ENCODE results near the gene SUCLG2. TPM values are rescaled to one million over a fixed set of nuclear protein-coding genes. Genes with fewer than 3 reads are reported as not detected.
A peak's percentile ranks its signal among the peaks of the same experiment; 100 is the strongest.

SUCLG2 gene
- total RNA-seq, 4 donors from 2014 or later: 55.2 to 69.3 (median 63.4) TPM

DNA sequence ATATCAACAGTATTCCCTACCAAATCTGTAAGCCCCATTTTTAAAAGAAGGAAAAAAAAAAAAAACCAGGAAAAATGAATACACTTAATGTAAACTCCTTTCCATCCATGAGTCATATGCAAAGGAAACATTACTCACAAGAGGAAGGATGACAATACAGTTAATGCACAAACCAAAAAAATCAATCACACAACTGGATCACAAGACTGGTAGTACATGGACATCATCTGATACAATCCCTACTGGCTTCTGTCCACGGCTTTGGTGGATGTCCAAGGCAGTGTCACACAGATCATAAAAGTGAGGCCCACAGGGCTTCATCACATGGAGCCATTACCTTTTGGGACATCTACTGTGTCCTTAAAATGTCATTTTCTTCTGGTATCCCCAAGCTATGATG, 44.0 kb downstream of the SUCLG2 start:
- DNase-seq (ENCODE audit: extremely low spot score): peak; percentile 39
- intact Hi-C loops (cut with DNase I): no loop called here
- TF ChIP-seq POLR2AphosphoS5 (IDR thresholded peaks at IDR 0.05): no peak
- TF ChIP-seq, protein P1, sequence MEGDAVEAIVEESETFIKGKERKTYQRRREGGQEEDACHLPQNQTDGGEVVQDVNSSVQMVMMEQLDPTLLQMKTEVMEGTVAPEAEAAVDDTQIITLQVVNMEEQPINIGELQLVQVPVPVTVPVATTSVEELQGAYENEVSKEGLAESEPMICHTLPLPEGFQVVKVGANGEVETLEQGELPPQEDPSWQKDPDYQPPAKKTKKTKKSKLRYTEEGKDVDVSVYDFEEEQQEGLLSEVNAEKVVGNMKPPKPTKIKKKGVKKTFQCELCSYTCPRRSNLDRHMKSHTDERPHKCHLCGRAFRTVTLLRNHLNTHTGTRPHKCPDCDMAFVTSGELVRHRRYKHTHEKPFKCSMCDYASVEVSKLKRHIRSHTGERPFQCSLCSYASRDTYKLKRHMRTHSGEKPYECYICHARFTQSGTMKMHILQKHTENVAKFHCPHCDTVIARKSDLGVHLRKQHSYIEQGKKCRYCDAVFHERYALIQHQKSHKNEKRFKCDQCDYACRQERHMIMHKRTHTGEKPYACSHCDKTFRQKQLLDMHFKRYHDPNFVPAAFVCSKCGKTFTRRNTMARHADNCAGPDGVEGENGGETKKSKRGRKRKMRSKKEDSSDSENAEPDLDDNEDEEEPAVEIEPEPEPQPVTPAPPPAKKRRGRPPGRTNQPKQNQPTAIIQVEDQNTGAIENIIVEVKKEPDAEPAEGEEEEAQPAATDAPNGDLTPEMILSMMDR (IDR thresholded peaks at IDR 0.05): no peak
- TF ChIP-seq EP300 (IDR thresholded peaks at IDR 0.05): no peak
- no peak for TF ChIP-seq POLR2A (IDR thresholded peaks at IDR 0.05; ENCODE audit: low read depth)
- no peaks in the 10 kb centered on the region for H3K9me3 ChIP-seq
- no peaks in the 10 kb centered on the region for H3K27me3 ChIP-seq
- no peak overlapping the region for H3K27ac ChIP-seq (replicated peaks in 1 of 4)
- H3K4me1 ChIP-seq: peaks cover 0 to 13% (median 0%) of the 10 kb centered on the region in 4 donors
- WGBS: 92% methylated on average over 1 of the region's 1 CpG
- H3K36me3 ChIP-seq: peaks cover 20 to 41% (median 33%) of the 10 kb centered on the region in 4 donors
- H3K4me3 ChIP-seq: no peak overlapping the region

DNA sequence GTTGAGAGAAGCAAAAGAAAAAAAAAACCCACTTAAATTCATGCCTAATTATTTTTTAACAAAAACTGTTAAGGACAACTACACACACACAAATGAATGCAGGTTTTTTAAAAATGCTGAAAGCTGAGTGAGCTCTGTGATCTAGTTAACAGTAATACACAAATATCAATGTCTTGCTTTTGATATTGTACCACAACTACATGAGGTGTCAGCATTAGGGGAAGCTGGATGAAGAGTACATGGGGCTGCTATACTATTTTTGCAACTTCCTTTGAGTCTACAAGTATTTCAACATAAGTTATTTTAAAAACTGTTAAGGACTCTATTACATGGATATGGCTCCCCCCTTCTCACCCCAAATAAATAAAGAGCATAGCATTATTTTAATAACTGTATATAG, 44.7 kb downstream of the SUCLG2 start:
- H3K36me3 ChIP-seq: peaks cover 20 to 47% (median 34%) of the 10 kb centered on the region in 4 donors
- H3K4me3 ChIP-seq: no peak overlapping the region
- peaks cover 0 to 6% (median 0%) of the 10 kb centered on the region in 4 donors for H3K4me1 ChIP-seq
- DNase-seq (ENCODE audit: extremely low spot score): no peak
- TF ChIP-seq POLR2A (IDR thresholded peaks at IDR 0.05; ENCODE audit: low read depth): no peak
- no peak for TF ChIP-seq EP300 (IDR thresholded peaks at IDR 0.05)
- TF ChIP-seq POLR2AphosphoS5 (IDR thresholded peaks at IDR 0.05): no peak
- TF ChIP-seq, protein P1 (IDR thresholded peaks at IDR 0.05): no peak
- H3K9me3 ChIP-seq: no peaks in the 10 kb centered on the region
- no peak overlapping the region for H3K27ac ChIP-seq (replicated peaks in 1 of 4)
- intact Hi-C loops (cut with DNase I): no loop called here
- no peaks in the 10 kb centered on the region for H3K27me3 ChIP-seq

DNA sequence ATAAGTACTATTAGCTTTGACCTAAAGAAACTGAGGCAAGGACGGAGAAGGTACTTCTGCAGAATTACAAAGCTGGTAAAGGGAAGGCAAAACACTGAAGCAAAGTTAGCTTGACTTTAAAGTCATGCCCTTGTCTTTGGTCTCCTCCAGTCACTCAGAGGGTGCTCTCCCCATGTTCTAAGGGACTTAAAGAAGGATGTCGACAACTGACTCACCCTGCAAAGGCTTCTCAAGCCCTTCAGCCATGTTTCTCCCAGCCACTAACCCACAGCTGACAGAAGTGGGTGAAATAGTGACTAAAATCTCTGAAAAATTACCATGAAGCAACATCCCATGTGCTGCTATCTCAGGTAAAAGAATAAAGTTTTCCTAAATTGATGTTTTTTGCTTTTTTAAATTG, 46.4 kb downstream of the SUCLG2 start:
- 97% methylated on average over 2 of the region's 2 CpGs for WGBS
- Histone ChIP-seq H3K4me1 (no peaks in the 10 kb centered on the region), H3K9me3 (no peaks in the 10 kb centered on the region), H3K27me3 (no peaks in the 10 kb centered on the region), H3K27ac (replicated peaks in 1 of 4) (no peak overlapping the region), H3K4me3 (no peak overlapping the region), H3K36me3 (peaks cover 20 to 47% (median 34%) of the 10 kb centered on the region in 4 donors)
- TF ChIP-seq POLR2AphosphoS5 (IDR thresholded peaks at IDR 0.05) (no peak), POLR2A (IDR thresholded peaks at IDR 0.05; ENCODE audit: low read depth) (no peak), EP300 (IDR thresholded peaks at IDR 0.05) (no peak)
- TF ChIP-seq, protein P1 (IDR thresholded peaks at IDR 0.05): no peak
- peak; percentile 26 for DNase-seq (ENCODE audit: extremely low spot score)
- intact Hi-C loops (cut with DNase I): no loop called here

DNA sequence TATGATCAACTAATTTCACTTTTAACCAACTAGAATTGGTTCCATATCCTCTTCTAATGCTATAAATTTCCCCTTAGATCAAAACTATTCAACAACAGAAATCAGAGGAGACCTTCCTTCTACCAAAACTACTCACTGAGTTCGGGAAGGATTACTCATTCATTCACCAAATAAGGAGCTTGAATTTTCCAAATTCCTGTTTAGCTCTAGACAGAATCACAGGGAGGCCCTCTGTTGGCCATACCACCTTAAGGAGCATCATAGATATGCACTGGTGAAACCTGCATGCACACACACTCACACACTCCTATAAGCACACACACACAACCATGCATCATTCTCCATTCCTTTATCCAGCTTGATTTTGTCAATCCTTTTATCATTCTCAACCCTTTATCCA, 49.0 kb downstream of the SUCLG2 start:
- no peak for TF ChIP-seq EP300 (IDR thresholded peaks at IDR 0.05)
- TF ChIP-seq, protein P1 (IDR thresholded peaks at IDR 0.05): no peak
- no peak for TF ChIP-seq POLR2A (IDR thresholded peaks at IDR 0.05; ENCODE audit: low read depth)
- TF ChIP-seq POLR2AphosphoS5 (IDR thresholded peaks at IDR 0.05): no peak
- peaks cover 20 to 47% (median 34%) of the 10 kb centered on the region in 4 donors for H3K36me3 ChIP-seq
- H3K27me3 ChIP-seq: no peaks in the 10 kb centered on the region
- intact Hi-C loops (cut with DNase I): no loop called here
- peaks cover 3 to 6% (median 4%) of the 10 kb centered on the region in 4 donors for H3K4me1 ChIP-seq
- no peak overlapping the region for H3K4me3 ChIP-seq
- no peak overlapping the region for H3K27ac ChIP-seq (replicated peaks in 1 of 4)
- 45% methylated on average over 1 of the region's 1 CpG for WGBS
- peak; percentile 5 for DNase-seq (ENCODE audit: extremely low spot score)
- H3K9me3 ChIP-seq: no peaks in the 10 kb centered on the region

DNA sequence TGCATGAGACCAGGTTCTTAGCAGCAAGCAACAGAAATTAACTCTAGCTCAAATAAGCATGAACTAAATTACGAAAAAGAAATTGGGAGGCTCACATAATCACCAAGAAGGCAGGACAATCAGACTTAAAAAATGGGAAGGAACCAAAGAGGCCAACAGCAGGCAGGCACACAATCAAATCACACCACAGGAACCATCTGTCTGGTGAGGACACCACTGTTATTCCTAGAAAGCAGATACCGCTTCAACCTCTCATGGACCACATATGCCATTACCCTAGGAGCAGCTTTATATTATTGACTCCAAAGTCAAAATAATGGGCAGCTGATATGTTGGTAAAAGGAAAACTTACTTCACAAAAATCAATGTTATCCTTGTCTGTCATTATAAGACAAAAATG, 51.6 kb downstream of the SUCLG2 start:
- no peaks in the 10 kb centered on the region for H3K27me3 ChIP-seq
- TF ChIP-seq, protein P1 (IDR thresholded peaks at IDR 0.05): no peak
- TF ChIP-seq POLR2AphosphoS5 (IDR thresholded peaks at IDR 0.05): no peak
- TF ChIP-seq EP300 (IDR thresholded peaks at IDR 0.05): no peak
- no peak for TF ChIP-seq POLR2A (IDR thresholded peaks at IDR 0.05; ENCODE audit: low read depth)
- peak; percentile 14 for DNase-seq (ENCODE audit: extremely low spot score)
- intact Hi-C loops (cut with DNase I): no loop called here
- peaks cover 8 to 35% (median 21%) of the 10 kb centered on the region in 4 donors for H3K36me3 ChIP-seq
- H3K4me3 ChIP-seq: no peak overlapping the region
- WGBS: 91% methylated on average over 2 of the region's 2 CpGs
- no peak overlapping the region for H3K27ac ChIP-seq (replicated peaks in 1 of 4)
- no peaks in the 10 kb centered on the region for H3K9me3 ChIP-seq
- H3K4me1 ChIP-seq: peaks cover 3 to 6% (median 4%) of the 10 kb centered on the region in 4 donors
